ENCODE results near the gene SPHK1. TPM values are rescaled to one million over a fixed set of nuclear protein-coding genes. Genes with fewer than 3 reads are reported as not detected.

SPHK1 gene
- total RNA-seq, 2 experiments from 2014 or later = 15.7 to 17.7 TPM

- no peak overlapping the region for H3K4me3 Mint-ChIP-seq
- H3K36me3 Mint-ChIP-seq (ENCODE audit: low read depth) = peaks cover 26% of the 10 kb centered on the region
- TF ChIP-seq CTCF (IDR thresholded peaks at IDR 0.05) = no peak
- DNase-seq (no peak), ATAC-seq (no peak)
- ChIA-PET POLR2A (no interaction called here), CTCF (interaction anchor here (0.7 to 1.6 kb wide), 4 partner anchors 12 to 420 kb away, joined by 3 to 4 read pairs (median 4); partner anchors contain the start of gene UBE2O)
- no peak overlapping the region for H3K27ac Mint-ChIP-seq
- H3K4me1 Mint-ChIP-seq (ENCODE audit: low read depth) = no peaks in the 10 kb centered on the region
- H3K27me3 Mint-ChIP-seq = no peaks in the 10 kb centered on the region
- no peaks in the 10 kb centered on the region for H3K9me3 Mint-ChIP-seq
- intact Hi-C loops (cut with micrococcal nuclease) = no loop called here
These were observed 9.8 kb downstream of the SPHK1 start for GRCh38 chr17:76394166-76394565.

DNA sequence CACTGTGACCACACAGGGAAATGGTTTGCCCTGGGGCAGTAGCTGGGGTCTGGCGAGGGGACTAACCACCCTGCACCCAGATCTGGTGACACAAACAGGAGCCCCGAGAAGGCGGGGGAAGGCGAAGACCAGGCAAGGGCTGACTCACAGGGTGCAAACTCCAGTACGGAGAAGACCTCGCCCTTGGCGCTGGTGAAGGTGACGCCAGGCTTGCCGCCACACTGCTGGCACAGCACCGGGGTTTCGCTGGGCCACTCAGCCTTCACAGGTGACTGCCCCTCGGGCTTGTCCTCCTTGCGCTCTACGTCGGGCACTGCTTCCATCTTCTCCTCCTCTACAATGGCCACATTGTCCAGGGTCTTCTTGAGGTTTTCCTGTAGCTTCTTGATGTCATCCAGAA is 11.6 kb downstream of the SPHK1 start:
- ChIA-PET CTCF (interaction anchor here (1.2 to 5.6 kb wide), 5 partner anchors 11 to 93 kb away, joined by 6 to 154 read pairs (median 35); partner anchors contain the start of genes QRICH2 and SPHK1), POLR2A (no interaction called here)
- Mint-ChIP-seq H3K36me3 (ENCODE audit: low read depth) (peaks cover 32% of the 10 kb centered on the region), H3K27me3 (no peaks in the 10 kb centered on the region), H3K27ac (no peak overlapping the region), H3K4me3 (no peak overlapping the region), H3K9me3 (no peaks in the 10 kb centered on the region), H3K4me1 (ENCODE audit: low read depth) (no peaks in the 10 kb centered on the region)
- no peak for ATAC-seq
- no peak for TF ChIP-seq CTCF (IDR thresholded peaks at IDR 0.05)
- DNase-seq = no peak
- intact Hi-C loops (cut with micrococcal nuclease) = loop anchor here (5.0 kb wide), 1 partner anchor 94 kb away; no protein-coding TSS in a partner anchor

DNA sequence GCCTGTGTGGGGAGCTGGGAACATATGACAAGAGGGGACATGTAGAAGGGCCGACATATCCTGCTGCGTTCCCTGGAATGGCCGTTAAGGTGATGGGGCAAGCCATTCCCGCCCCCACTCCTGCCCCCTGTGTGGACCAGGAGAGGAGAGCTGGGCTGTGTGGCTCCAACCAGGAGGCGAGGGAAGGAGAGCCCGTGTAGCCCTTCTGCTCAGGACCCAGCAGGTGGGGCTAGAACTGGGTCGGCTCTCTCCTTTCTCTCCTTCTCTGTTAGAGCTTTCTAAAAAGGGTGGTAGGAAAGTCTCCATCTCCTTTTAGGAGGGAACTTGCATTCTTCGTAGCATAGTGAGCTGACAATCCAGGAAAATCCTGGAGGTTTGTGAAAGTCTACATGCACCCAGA is 12.8 kb downstream of the SPHK1 start:
- H3K4me3 Mint-ChIP-seq = no peak overlapping the region
- ChIA-PET CTCF (interaction anchor here (0.7 to 5.6 kb wide), 49 partner anchors 10 to 441 kb away, joined by 3 to 154 read pairs (median 5); partner anchors contain the start of genes AANAT, PRPSAP1, QRICH2 and SPHK1), POLR2A (interaction anchor here (0.6 to 1.2 kb wide), 3 partner anchors 8 to 383 kb away, joined by 3 to 6 read pairs (median 5); no protein-coding TSS in a partner anchor)
- H3K27me3 Mint-ChIP-seq = no peaks in the 10 kb centered on the region
- H3K36me3 Mint-ChIP-seq (ENCODE audit: low read depth) = peaks cover 38% of the 10 kb centered on the region
- no peak for ATAC-seq
- no peak overlapping the region for H3K27ac Mint-ChIP-seq
- no peaks in the 10 kb centered on the region for H3K9me3 Mint-ChIP-seq
- DNase-seq = no peak
- intact Hi-C loops (cut with micrococcal nuclease) = loop anchor here (5.0 kb wide), 1 partner anchor 95 kb away; no protein-coding TSS in a partner anchor
- TF ChIP-seq CTCF (IDR thresholded peaks at IDR 0.05) = no peak
- no peaks in the 10 kb centered on the region for H3K4me1 Mint-ChIP-seq (ENCODE audit: low read depth)

DNA sequence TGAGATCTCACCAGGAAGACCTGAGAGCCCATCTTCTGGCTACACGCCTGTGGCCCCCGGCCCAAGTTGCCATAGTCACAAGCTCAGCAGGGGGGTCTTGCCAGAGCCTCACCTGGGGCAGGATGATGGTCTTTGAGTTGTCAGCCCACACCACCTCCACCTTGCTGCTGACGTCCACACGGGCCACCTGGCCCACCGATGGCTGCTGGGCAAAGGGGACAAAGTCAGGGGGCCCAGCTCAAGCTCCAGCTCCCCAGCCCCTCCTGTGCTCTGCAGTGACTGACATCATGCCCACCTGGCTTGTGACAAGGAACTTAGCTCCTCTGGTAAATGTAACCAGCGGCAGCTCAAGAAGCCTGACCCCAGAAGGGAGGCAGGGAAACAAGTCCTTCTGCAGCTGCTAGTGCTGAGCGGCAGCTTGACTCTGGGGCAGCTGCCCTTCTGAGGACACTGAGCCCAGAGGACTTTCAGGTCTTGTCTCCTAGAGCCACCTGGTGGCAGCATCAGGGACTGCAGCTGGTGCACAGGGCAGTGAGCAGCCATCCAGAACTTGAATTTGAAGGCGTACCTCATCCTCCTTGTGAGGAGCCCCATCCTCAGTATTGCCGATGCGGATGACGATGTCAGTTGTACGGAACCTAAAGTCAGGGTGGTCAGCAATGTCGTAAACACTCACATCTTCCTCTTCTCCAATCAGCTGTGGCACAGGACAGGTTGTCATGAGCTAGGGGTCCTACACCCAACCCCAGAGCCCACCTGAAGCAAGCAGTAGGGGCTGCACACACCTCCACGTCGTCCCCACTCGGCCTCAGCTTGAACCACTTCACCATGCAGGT is 13.5 kb downstream of the SPHK1 start:
- no peak overlapping the region for H3K27ac Mint-ChIP-seq
- ChIA-PET POLR2A (interaction anchor here (0.6 to 1.2 kb wide), 4 partner anchors 9 to 94 kb away, joined by 3 to 6 read pairs (median 4); no protein-coding TSS in a partner anchor), CTCF (interaction anchor here (0.6 to 5.6 kb wide), 65 partner anchors 9 to 441 kb away, joined by 3 to 154 read pairs (median 5); partner anchors contain the start of genes AANAT, PRPSAP1, QRICH2 and SPHK1)
- peak; percentile 97 for ATAC-seq
- H3K36me3 Mint-ChIP-seq (ENCODE audit: low read depth) = peaks cover 41% of the 10 kb centered on the region
- TF ChIP-seq CTCF (IDR thresholded peaks at IDR 0.05) = peak; percentile 96
- no peak overlapping the region for H3K4me3 Mint-ChIP-seq
- peak; percentile 93 for DNase-seq
- intact Hi-C loops (cut with micrococcal nuclease) = loop anchor here (5.0 kb wide), 1 partner anchor 96 kb away; no protein-coding TSS in a partner anchor
- no peaks in the 10 kb centered on the region for H3K4me1 Mint-ChIP-seq (ENCODE audit: low read depth)
- no peaks in the 10 kb centered on the region for H3K9me3 Mint-ChIP-seq
- H3K27me3 Mint-ChIP-seq = no peaks in the 10 kb centered on the region
